Fibroblast of lung (primary cell): ENCODE results near the gene GALR2. TPM values are rescaled to one million over a fixed set of nuclear protein-coding genes. Genes with fewer than 3 reads are reported as not detected.

Experiments used
- DNase-seq, 2 donors: peaks; one replicate each; pipeline versions ENCODE4 v3.0.0 to v3.0.0-alpha.2; 2010; ENCODE audit warnings: low read depth in 2 of 2
- H2AFZ ChIP-seq: 2 replicates; pipeline ENCODE4 v1.5.1; 2012; ENCODE audit warnings: low read length, control low read depth, inconsistent platforms
- H3K27ac ChIP-seq: 2 replicates; pipeline ENCODE4 v1.5.1; 2011; ENCODE audit warnings: low read length, control low read depth; ENCODE audit not compliant: insufficient read depth
- H3K27me3 ChIP-seq: 2 replicates; pipeline ENCODE4 v1.5.1; 2011; ENCODE audit warnings: mild to moderate bottlenecking, low read length; ENCODE audit not compliant: control insufficient read depth, insufficient read depth
- H3K36me3 ChIP-seq: 2 replicates; pipeline ENCODE4 v1.5.1; 2011; ENCODE audit warnings: low read length; ENCODE audit not compliant: control insufficient read depth, insufficient read depth
- H3K4me1 ChIP-seq: 2 replicates; pipeline ENCODE4 v1.5.1; 2011; ENCODE audit warnings: low read length; ENCODE audit not compliant: control insufficient read depth, insufficient read depth; ENCODE audit errors: extremely low read depth
- H3K4me2 ChIP-seq: 2 replicates; pipeline ENCODE4 v1.5.1; 2011; ENCODE audit warnings: low read length, control low read depth; ENCODE audit not compliant: insufficient read depth; ENCODE audit errors: extremely low read depth
- H3K4me3 ChIP-seq, 4 experiments: fragments of 200-600 bp in 1 of 4; sonication (generic) in 1 of 4; replicated peaks in 1 of 4; 2 replicates each; pipeline ENCODE4 v1.5.1; 2011 to 2016; ENCODE audit warnings: low read length in 4 of 4, low read depth in 3 of 4, mild to moderate bottlenecking in 3 of 4, control low read depth in 2 of 4, inconsistent platforms in 1 of 4, mixed read lengths in 1 of 4; ENCODE audit not compliant: insufficient read depth in 1 of 4; ENCODE audit errors: control extremely low read depth in 1 of 4
- H3K79me2 ChIP-seq: 2 replicates; pipeline ENCODE4 v1.5.1; 2012; ENCODE audit warnings: mild to moderate bottlenecking, low read length, inconsistent platforms; ENCODE audit not compliant: control insufficient read depth, insufficient read depth
- H3K9ac ChIP-seq: 2 replicates; pipeline ENCODE4 v1.5.1; 2011; ENCODE audit warnings: mild to moderate bottlenecking, low read length, control low read depth; ENCODE audit not compliant: insufficient read depth
- H3K9me3 ChIP-seq: 2 replicates; pipeline ENCODE4 v1.5.1; 2012; ENCODE audit warnings: low read depth, low read length; ENCODE audit not compliant: control insufficient read depth, insufficient read depth
- H4K20me1 ChIP-seq: 2 replicates; pipeline ENCODE4 v1.5.1; 2011; ENCODE audit warnings: low read length; ENCODE audit not compliant: control insufficient read depth, insufficient read depth; ENCODE audit errors: extremely low read depth
- EZH2 ChIP-seq: IDR thresholded peaks from 2 replicates; pipeline ENCODE4 v1.5.1; 2012; ENCODE audit warnings: low read length, control low read depth, mild to moderate bottlenecking; ENCODE audit errors: missing control alignments
- polyA plus RNA-seq, 2 donors: library from polyadenylated mRNA; depleted of rRNA in 1 of 2; stranded (reverse) in 1 of 2; unstranded in 1 of 2; fragments of >200 nt; gene quantifications; 2 replicates each; pipeline ENCODE4 v1.2.1, GENCODE V29; 2011 to 2012; ENCODE audit warnings: missing spikeins in 1 of 2
- total RNA-seq: library from RNA; depleted of rRNA; stranded (reverse); fragments of >200 nt; gene quantifications from 2 replicates; pipeline ENCODE4 v1.2.1, GENCODE V29; 2014
- TF ChIP-seq, protein P1 (sequence below), 2 donors: IDR thresholded peaks in 1 of 2; conservative IDR thresholded peaks in 1 of 2; 1 replicate in 1 of 2; 2 replicates in 1 of 2; pipeline ENCODE4 v1.5.1; 2011 to 2012; ENCODE audit warnings: low read length in 2 of 2, control low read depth in 1 of 2, inconsistent platforms in 1 of 2, low read depth in 1 of 2, mild to moderate bottlenecking in 1 of 2

The GALR2 gene
- total and polyA plus RNA-seq, 2 donors (not counting 1 experiment from before 2014, with no cell fraction given), result not detected

DNA sequence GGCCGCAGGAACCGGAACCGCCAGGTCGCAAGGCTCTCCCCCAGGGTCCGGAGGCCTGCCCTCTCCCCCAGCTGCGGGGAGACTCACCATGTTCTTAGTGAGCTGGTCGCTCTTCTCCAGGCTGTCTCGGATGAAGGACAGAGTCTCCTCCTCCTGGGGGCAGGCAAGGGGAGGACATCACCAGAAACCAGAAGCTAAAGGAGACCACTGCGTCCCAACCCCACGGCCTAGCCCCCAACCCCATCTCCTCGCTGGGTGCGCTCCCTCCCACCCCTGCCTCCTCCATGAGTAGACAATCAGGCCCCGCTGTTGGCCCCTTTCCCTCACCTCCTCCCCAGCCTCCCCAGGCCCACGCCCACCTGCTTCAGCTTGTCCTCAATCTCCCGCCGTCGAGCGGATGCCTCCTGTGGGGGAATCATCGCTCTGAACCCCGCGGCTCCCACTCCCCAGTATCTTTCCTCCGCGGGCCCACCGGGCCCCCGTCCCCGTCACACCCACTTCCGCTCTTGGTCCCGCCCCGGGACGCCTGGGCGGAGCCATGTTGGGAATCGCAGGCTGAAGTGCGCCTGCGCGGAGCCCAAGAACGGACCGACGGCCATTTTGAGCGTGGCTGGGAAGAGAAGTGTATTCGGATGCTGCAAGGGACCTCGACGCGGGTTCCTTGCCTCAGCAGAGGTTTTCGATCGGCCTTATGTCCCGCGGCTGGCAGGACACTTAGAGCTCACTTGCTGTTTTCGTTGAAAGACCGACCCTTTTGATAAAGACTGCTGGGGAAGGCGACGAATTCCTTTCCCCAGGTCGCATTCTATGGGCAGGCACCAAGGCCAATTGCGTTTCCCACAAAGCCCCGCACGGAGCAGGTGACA is 28.9 kb downstream of the GALR2 start, which contains the start of gene EXOC7:
EXOC7 (minus strand) TSS at position 514 of the 866 bp plus-strand sequence; CDS start at position 419, 95 bp downstream.
- H3K27me3 ChIP-seq, result no peaks in the 10 kb centered on the region
- H3K9me3 ChIP-seq, result no peaks in the 10 kb centered on the region
- H3K4me3 ChIP-seq, result peak within 1 kb of the TSS; percentile 63 to 90 (median 82)
- peak within 1 kb of the TSS; percentile 75 for H3K27ac ChIP-seq
- H3K36me3 ChIP-seq, result peaks cover 5% of the 10 kb centered on the region
- no peaks in the 10 kb centered on the region for H4K20me1 ChIP-seq
- peak within 1 kb of the TSS; percentile 84 for H2AFZ ChIP-seq
- H3K79me2 ChIP-seq, result peaks cover 15% of the 10 kb centered on the region
- peak within 1 kb of the TSS; percentile 74 for H3K9ac ChIP-seq
- H3K4me1 ChIP-seq, result peaks cover 3% of the 10 kb centered on the region
- peak; percentile 79 to 90 for DNase-seq
- TF ChIP-seq, protein P1, sequence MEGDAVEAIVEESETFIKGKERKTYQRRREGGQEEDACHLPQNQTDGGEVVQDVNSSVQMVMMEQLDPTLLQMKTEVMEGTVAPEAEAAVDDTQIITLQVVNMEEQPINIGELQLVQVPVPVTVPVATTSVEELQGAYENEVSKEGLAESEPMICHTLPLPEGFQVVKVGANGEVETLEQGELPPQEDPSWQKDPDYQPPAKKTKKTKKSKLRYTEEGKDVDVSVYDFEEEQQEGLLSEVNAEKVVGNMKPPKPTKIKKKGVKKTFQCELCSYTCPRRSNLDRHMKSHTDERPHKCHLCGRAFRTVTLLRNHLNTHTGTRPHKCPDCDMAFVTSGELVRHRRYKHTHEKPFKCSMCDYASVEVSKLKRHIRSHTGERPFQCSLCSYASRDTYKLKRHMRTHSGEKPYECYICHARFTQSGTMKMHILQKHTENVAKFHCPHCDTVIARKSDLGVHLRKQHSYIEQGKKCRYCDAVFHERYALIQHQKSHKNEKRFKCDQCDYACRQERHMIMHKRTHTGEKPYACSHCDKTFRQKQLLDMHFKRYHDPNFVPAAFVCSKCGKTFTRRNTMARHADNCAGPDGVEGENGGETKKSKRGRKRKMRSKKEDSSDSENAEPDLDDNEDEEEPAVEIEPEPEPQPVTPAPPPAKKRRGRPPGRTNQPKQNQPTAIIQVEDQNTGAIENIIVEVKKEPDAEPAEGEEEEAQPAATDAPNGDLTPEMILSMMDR (conservative IDR thresholded peaks at IDR 0.05 in 1 of 2, IDR thresholded peaks at IDR 0.05 in 1 of 2; ENCODE audit: low read depth in 1 of 2, low read length in 2 of 2), result no peak
- no peak for TF ChIP-seq EZH2
- H3K4me2 ChIP-seq, result peak within 1 kb of the TSS; percentile 92

DNA sequence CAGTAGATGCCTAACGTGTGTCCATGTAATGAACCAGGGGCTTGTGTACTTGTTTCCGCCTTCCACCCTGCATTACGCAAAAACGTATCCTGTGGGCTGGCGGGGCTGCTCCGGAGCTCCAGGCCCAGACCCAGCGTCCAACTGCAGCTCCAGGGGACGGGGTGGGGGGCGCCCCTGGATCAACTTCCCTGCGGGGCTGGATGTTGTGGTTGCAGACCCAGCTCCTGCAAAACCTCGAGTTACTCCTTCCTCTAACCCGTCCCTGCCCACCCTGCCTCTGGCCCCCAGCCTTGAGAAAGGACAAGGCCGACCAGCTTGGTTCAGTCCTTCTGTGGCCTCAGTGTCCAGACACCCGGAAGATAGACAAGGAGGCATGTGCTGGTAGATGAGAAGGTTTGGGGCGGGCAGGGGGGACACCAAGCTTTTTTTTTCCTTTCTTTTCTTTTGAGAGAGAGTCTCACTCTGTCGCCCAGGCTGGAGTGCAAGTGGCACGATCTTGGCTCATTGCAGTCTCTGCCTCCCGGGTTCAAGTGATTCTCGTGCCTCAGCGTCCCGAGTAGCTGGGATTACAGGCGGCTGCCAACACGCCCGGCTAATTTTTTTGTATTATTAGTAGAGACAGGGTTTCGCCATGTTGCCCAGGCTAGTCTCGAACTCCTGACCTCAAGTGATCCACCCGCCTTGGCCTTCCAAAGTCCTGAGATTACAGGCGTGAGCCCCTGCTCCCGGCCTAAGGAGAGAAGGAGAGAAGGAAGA is 29.7 kb downstream of the GALR2 start:
- Histone ChIP-seq H3K27ac (peak overlapping the region; percentile 75), H3K4me3 (peak overlapping the region; percentile 63 to 90 (median 82)), H3K4me2 (peak overlapping the region; percentile 79), H3K79me2 (peaks cover 15% of the 10 kb centered on the region), H3K9me3 (no peaks in the 10 kb centered on the region), H3K9ac (no peak overlapping the region), H3K27me3 (no peaks in the 10 kb centered on the region), H4K20me1 (no peaks in the 10 kb centered on the region), H2AFZ (peak overlapping the region; percentile 84), H3K4me1 (peaks cover 3% of the 10 kb centered on the region), H3K36me3 (peaks cover 5% of the 10 kb centered on the region)
- TF ChIP-seq EZH2, result no peak
- TF ChIP-seq, protein P1 (conservative IDR thresholded peaks at IDR 0.05 in 1 of 2, IDR thresholded peaks at IDR 0.05 in 1 of 2; ENCODE audit: low read depth in 1 of 2, low read length in 2 of 2), result no peak
- DNase-seq, result no peak

DNA sequence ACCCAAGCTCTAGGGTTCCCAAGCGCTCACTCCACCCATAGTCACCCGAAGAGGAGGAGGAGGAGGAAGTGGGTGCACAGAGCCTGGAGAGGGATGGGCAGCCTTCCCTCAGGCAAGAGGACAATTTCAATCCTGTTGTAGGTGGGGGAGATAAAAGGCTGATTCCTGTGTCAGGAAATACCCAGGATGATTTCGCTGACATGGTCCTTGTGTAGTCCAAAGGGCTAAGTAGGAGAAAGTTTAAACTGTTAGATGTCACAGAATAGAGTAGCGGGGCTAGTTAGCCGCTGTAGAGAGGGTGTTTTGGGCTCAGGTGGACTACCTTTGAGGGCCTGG is 30.3 kb downstream of the GALR2 start:
- H3K4me3 ChIP-seq, result no peak overlapping the region
- H3K4me1 ChIP-seq, result peaks cover 3% of the 10 kb centered on the region
- H3K27me3 ChIP-seq, result no peaks in the 10 kb centered on the region
- peaks cover 15% of the 10 kb centered on the region for H3K79me2 ChIP-seq
- H2AFZ ChIP-seq, result no peak overlapping the region
- no peak overlapping the region for H3K27ac ChIP-seq
- H4K20me1 ChIP-seq, result no peaks in the 10 kb centered on the region
- no peak overlapping the region for H3K9ac ChIP-seq
- no peak overlapping the region for H3K4me2 ChIP-seq
- peaks cover 5% of the 10 kb centered on the region for H3K36me3 ChIP-seq
- H3K9me3 ChIP-seq, result no peaks in the 10 kb centered on the region
- no peak for TF ChIP-seq EZH2
- TF ChIP-seq, protein P1 (conservative IDR thresholded peaks at IDR 0.05 in 1 of 2, IDR thresholded peaks at IDR 0.05 in 1 of 2; ENCODE audit: low read depth in 1 of 2, low read length in 2 of 2), result no peak
- no peak for DNase-seq
